Measurements from ENCODE around the gene NLRP6. TPM values are rescaled to one million over a fixed set of nuclear protein-coding genes. Genes with fewer than 3 reads are reported as not detected.

NLRP6 gene
- total and polyA plus RNA-seq, 2 experiments from 2014 or later = not detected

DNA sequence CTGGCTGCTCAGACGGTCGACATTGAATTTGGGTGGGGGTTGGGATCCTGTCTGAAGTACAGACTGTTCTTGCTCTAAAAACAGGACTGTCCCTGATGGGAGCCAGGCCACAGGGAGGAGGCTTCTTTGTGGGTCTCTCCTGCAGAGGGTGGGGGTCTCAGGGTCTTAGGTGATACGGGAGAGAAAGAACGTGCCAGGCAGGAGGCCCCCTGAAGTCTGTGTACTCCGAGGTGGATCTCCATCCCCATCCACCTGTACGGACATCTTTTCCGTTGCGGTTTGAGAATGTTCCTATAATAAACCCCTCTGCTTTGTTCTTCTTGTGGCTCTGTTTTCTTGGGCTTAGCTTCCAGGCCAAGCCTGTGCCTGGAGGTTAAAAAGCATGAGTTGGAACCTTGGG, 25.5 kb upstream of the NLRP6 start:
- TF ChIP-seq, protein P1, sequence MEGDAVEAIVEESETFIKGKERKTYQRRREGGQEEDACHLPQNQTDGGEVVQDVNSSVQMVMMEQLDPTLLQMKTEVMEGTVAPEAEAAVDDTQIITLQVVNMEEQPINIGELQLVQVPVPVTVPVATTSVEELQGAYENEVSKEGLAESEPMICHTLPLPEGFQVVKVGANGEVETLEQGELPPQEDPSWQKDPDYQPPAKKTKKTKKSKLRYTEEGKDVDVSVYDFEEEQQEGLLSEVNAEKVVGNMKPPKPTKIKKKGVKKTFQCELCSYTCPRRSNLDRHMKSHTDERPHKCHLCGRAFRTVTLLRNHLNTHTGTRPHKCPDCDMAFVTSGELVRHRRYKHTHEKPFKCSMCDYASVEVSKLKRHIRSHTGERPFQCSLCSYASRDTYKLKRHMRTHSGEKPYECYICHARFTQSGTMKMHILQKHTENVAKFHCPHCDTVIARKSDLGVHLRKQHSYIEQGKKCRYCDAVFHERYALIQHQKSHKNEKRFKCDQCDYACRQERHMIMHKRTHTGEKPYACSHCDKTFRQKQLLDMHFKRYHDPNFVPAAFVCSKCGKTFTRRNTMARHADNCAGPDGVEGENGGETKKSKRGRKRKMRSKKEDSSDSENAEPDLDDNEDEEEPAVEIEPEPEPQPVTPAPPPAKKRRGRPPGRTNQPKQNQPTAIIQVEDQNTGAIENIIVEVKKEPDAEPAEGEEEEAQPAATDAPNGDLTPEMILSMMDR (IDR thresholded peaks at IDR 0.05; ENCODE audit: low read depth, low read length) = no peak
- DNase-seq (ENCODE audit: low read depth in 1 of 2, low spot score in 1 of 2) = no peak
- Histone ChIP-seq H3K4me1 (ENCODE audit: low read depth) (peaks cover 5% of the 10 kb centered on the region), H3K27ac (no peak overlapping the region), H3K36me3 (peaks cover 40% of the 10 kb centered on the region), H3K4me3 (no peak overlapping the region), H3K9me3 (ENCODE audit: low read depth) (no peaks in the 10 kb centered on the region), H3K27me3 (no peaks in the 10 kb centered on the region)

DNA sequence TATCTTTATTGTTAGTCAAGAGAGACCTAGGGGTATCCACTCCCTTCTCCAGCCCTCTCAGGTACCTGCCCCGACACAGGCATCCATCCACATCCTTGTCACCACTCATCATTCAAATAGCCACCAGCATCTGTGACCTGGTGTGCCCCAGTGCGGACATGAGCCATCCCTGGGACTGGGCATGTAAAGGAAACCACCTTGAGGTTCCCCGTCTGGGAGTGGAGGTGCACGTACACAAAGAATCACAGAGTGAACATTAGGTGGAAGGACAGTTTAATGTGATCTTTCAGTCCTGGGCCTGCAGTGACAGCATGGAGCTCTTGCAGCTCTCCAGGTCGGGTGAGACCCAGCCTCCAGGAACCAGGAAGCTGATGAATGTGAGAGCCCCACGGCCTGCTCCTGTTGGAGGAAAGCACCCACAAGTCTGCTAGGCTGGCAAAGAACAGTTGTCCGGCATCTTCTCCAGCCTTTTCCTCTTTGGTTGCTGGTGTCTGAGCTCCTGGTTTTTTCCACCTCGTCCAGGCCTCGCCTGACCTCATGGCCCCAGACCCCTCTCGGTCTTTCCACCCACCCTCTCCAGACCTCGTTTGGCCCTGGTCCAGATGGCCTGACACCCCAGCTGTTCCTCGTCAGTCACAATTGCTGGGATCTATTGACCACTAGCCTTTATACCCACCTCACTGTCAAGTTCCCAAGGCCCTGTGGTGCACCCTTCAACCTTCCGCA, 24.9 kb upstream of the NLRP6 start:
- Histone ChIP-seq H3K36me3 (peaks cover 33% of the 10 kb centered on the region), H3K27ac (no peak overlapping the region), H3K4me1 (ENCODE audit: low read depth) (peaks cover 5% of the 10 kb centered on the region), H3K9me3 (ENCODE audit: low read depth) (no peaks in the 10 kb centered on the region), H3K27me3 (no peaks in the 10 kb centered on the region), H3K4me3 (no peak overlapping the region)
- TF ChIP-seq, protein P1 (IDR thresholded peaks at IDR 0.05; ENCODE audit: low read depth, low read length) = no peak
- no peak for DNase-seq (ENCODE audit: low read depth in 1 of 2, low spot score in 1 of 2)

DNA sequence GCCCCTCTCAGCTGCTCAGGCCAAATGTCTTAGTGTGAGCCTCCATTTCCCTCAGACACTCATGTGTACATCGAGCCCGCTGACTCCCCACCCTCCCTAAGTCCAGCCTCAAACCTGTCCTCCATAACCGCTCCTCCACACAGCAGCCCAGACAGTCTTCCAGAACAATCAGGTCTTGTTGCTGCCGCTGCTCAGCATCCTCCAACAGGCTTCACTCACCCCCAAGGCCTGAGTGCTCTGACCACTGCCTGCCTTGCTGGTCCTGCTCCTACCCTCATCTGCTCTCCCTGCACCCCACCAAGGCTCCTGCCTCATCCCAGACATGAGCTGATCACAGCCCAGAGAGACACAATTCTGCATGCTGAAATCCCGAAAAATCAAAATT, 24.3 kb upstream of the NLRP6 start:
- no peak for DNase-seq (ENCODE audit: low read depth in 1 of 2, low spot score in 1 of 2)
- H3K36me3 ChIP-seq = peaks cover 29% of the 10 kb centered on the region
- H3K9me3 ChIP-seq (ENCODE audit: low read depth) = no peaks in the 10 kb centered on the region
- H3K4me1 ChIP-seq (ENCODE audit: low read depth) = peaks cover 5% of the 10 kb centered on the region
- TF ChIP-seq, protein P1 (IDR thresholded peaks at IDR 0.05; ENCODE audit: low read depth, low read length) = no peak
- H3K27ac ChIP-seq = no peak overlapping the region
- no peaks in the 10 kb centered on the region for H3K27me3 ChIP-seq
- H3K4me3 ChIP-seq = no peak overlapping the region

DNA sequence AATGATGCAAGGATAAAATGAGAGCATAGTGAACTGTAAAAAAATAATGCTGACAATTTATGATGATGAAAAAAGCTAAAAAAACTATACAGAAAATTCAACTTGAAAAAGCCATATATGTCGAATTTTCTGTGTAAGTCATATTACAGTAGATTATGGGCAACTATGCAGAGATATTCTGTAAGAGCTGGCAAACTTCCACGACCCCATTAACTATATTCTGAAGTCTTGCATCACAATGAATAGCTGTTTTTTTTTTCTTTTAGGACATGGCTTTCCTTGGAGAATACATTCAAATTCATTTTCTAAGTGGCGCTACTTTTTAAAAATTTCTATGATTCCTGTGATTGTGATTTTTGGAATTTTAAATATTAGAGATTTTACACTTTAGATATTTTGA, 23.0 kb upstream of the NLRP6 start:
- Histone ChIP-seq H3K36me3 (peaks cover 21% of the 10 kb centered on the region), H3K4me1 (ENCODE audit: low read depth) (peaks cover 5% of the 10 kb centered on the region), H3K27me3 (no peaks in the 10 kb centered on the region), H3K4me3 (no peak overlapping the region), H3K9me3 (ENCODE audit: low read depth) (no peaks in the 10 kb centered on the region), H3K27ac (no peak overlapping the region)
- peak in 1 of 2 donors; percentile 79 for DNase-seq (ENCODE audit: low read depth in 1 of 2, low spot score in 1 of 2)
- TF ChIP-seq, protein P1 (IDR thresholded peaks at IDR 0.05; ENCODE audit: low read depth, low read length) = no peak

DNA sequence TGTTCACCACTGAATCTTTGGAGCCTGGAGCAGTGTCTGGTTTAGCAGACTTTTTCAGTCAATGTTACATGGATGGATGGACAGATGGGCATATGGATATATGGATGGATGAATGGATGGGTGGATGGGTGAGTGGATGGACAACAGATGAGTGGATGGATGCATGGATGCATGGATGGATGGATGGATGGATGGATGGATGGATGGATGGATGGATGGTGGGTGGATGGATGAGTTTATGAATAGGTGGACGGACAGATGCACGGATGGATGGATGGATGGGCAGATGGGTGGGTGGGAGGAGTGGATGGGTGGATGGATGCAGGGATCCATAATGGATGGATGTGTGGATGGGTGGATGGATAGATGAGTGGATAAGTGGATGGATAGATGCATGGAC, 22.4 kb upstream of the NLRP6 start:
- Histone ChIP-seq H3K27ac (no peak overlapping the region), H3K4me3 (no peak overlapping the region), H3K9me3 (ENCODE audit: low read depth) (no peaks in the 10 kb centered on the region), H3K36me3 (peaks cover 18% of the 10 kb centered on the region), H3K27me3 (no peaks in the 10 kb centered on the region), H3K4me1 (ENCODE audit: low read depth) (peaks cover 5% of the 10 kb centered on the region)
- TF ChIP-seq, protein P1 (IDR thresholded peaks at IDR 0.05; ENCODE audit: low read depth, low read length) = no peak
- DNase-seq (ENCODE audit: low read depth in 1 of 2, low spot score in 1 of 2) = no peak

Data from cardiac muscle cell (in vitro differentiated cells and primary cell).